H9 (cell line): ENCODE measurements around the gene CFAP77. TPM values are rescaled to one million over a fixed set of nuclear protein-coding genes. Genes with fewer than 3 reads are reported as not detected.

Source experiments
- DNase-seq: peaks from one replicate; pipeline ENCODE4 v3.0.0-alpha.2; 2017
- H2AFZ ChIP-seq: one replicate; pipeline ENCODE4 v1.6.1; 2013; ENCODE audit warnings: mild to moderate bottlenecking, low read length, control low read depth, moderate library complexity
- H2AK5ac ChIP-seq: 2 replicates; pipeline ENCODE4 v1.6.1; 2013; ENCODE audit warnings: low read length, control low read depth, mixed read lengths; ENCODE audit not compliant: insufficient read length
- H2BK120ac ChIP-seq: one replicate; pipeline ENCODE4 v1.6.1; 2013; ENCODE audit warnings: low read depth, mild to moderate bottlenecking, low read length, control low read depth, inconsistent platforms; ENCODE audit not compliant: poor library complexity, severe bottlenecking
- H2BK12ac ChIP-seq: 2 replicates; pipeline ENCODE4 v1.6.1; 2013; ENCODE audit warnings: low read length, control low read depth, mixed read lengths, low read depth; ENCODE audit not compliant: insufficient read length
- H2BK15ac ChIP-seq: 2 replicates; pipeline ENCODE4 v1.6.1; 2013; ENCODE audit warnings: low read depth, low read length, control low read depth
- H2BK20ac ChIP-seq: one replicate; pipeline ENCODE4 v1.6.1; 2013; ENCODE audit warnings: low read depth, mild to moderate bottlenecking, low read length, control low read depth, inconsistent platforms; ENCODE audit not compliant: poor library complexity, severe bottlenecking
- H2BK5ac ChIP-seq: 2 replicates; pipeline ENCODE4 v1.6.1; 2013; ENCODE audit warnings: low read length, control low read depth, mixed read lengths; ENCODE audit not compliant: insufficient read length
- H3K14ac ChIP-seq: 2 replicates; pipeline ENCODE4 v1.6.1; 2013; ENCODE audit warnings: low read length, control low read depth; ENCODE audit not compliant: insufficient read depth
- H3K18ac ChIP-seq: 2 replicates; pipeline ENCODE4 v1.6.1; 2013; ENCODE audit warnings: low read depth, mild to moderate bottlenecking, mixed read lengths, low read length, control low read depth; ENCODE audit not compliant: insufficient read length
- H3K23ac ChIP-seq: 2 replicates; pipeline ENCODE4 v1.6.1; 2013; ENCODE audit warnings: low read length, control low read depth, mixed read lengths, low read depth; ENCODE audit not compliant: insufficient read length
- H3K23me2 ChIP-seq: 2 replicates; pipeline ENCODE4 v1.6.1; 2013; ENCODE audit warnings: low read depth, mild to moderate bottlenecking, mixed read lengths, low read length, control low read depth; ENCODE audit not compliant: insufficient read length, poor library complexity, severe bottlenecking
- H3K27ac ChIP-seq: 2 replicates; pipeline ENCODE4 v1.5.1; 2013; ENCODE audit warnings: low read length, control low read depth, mixed read lengths, low read depth; ENCODE audit not compliant: insufficient read length
- H3K27me3 ChIP-seq: 2 replicates; pipeline ENCODE4 v1.6.1; 2013; ENCODE audit warnings: low read length, control low read depth, inconsistent platforms; ENCODE audit not compliant: insufficient read depth
- H3K4ac ChIP-seq: 2 replicates; pipeline ENCODE4 v1.6.1; 2013; ENCODE audit warnings: low read depth, mild to moderate bottlenecking, control low read depth, inconsistent platforms, low read length, moderate library complexity
- H3K4me1 ChIP-seq: 2 replicates; pipeline ENCODE4 v1.6.1; 2013; ENCODE audit warnings: low read length, control low read depth, inconsistent platforms; ENCODE audit not compliant: insufficient read depth
- H3K4me2 ChIP-seq: 2 replicates; pipeline ENCODE4 v1.6.1; 2013; ENCODE audit warnings: low read length, control low read depth, mixed read lengths; ENCODE audit not compliant: insufficient read length, insufficient read depth
- H3K56ac ChIP-seq: 2 replicates; pipeline ENCODE4 v1.6.1; 2013; ENCODE audit warnings: low read depth, mild to moderate bottlenecking, mixed read lengths, low read length, control low read depth; ENCODE audit not compliant: insufficient read length
- H3K79me1 ChIP-seq: 2 replicates; pipeline ENCODE4 v1.6.1; 2013; ENCODE audit warnings: low read depth, mild to moderate bottlenecking, moderate library complexity, low read length, control low read depth, inconsistent platforms; ENCODE audit not compliant: insufficient read depth, poor library complexity, severe bottlenecking
- H3K79me2 ChIP-seq: 2 replicates; pipeline ENCODE4 v1.6.1; 2013; ENCODE audit warnings: low read length, control low read depth, inconsistent platforms; ENCODE audit not compliant: insufficient read depth
- H3K9ac ChIP-seq: 2 replicates; pipeline ENCODE4 v1.6.1; 2013; ENCODE audit warnings: low read length, control low read depth, mixed read lengths; ENCODE audit not compliant: insufficient read length; ENCODE audit errors: extremely low read depth
- H3K9me3 ChIP-seq: one replicate; pipeline ENCODE4 v1.6.1; 2013; ENCODE audit warnings: low read depth, low read length, inconsistent platforms; ENCODE audit not compliant: control insufficient read depth
- H3T11ph ChIP-seq: one replicate; pipeline ENCODE4 v1.6.1; 2013; ENCODE audit warnings: mild to moderate bottlenecking, low read length, control low read depth, inconsistent platforms
- H4K20me1 ChIP-seq: one replicate; pipeline ENCODE4 v1.6.1; 2013; ENCODE audit not compliant: control insufficient read depth, insufficient read length, insufficient read depth
- H4K5ac ChIP-seq: 2 replicates; pipeline ENCODE4 v1.6.1; 2013; ENCODE audit warnings: low read depth, mild to moderate bottlenecking, mixed read lengths, low read length, control low read depth; ENCODE audit not compliant: insufficient read length
- H4K8ac ChIP-seq: replicated peaks from 2 replicates; pipeline ENCODE4 v1.6.1; 2013; ENCODE audit warnings: low read length, control low read depth, mixed read lengths, low read depth; ENCODE audit not compliant: insufficient read length
- H4K91ac ChIP-seq: 2 replicates; pipeline ENCODE4 v1.6.1; 2013; ENCODE audit warnings: low read depth, mild to moderate bottlenecking, moderate library complexity, mixed read lengths, low read length, control low read depth; ENCODE audit not compliant: insufficient read length
- H3K27ac Mint-ChIP-seq, 3 experiments: 2 replicates in 2 of 3; 3 replicates in 1 of 3; pipeline ENCODE4 v1.8.0; 2020 to 2021; ENCODE audit warnings: mixed read lengths in 3 of 3, mild to moderate bottlenecking in 1 of 3, moderate library complexity in 1 of 3
- H3K27me3 Mint-ChIP-seq: 2 replicates; pipeline ENCODE4 v1.8.0; 2021; ENCODE audit warnings: low read depth, mild to moderate bottlenecking, moderate library complexity, mixed read lengths
- H3K36me3 Mint-ChIP-seq, 3 experiments: 2 replicates in 2 of 3; 3 replicates in 1 of 3; pipeline ENCODE4 v1.8.0; 2020 to 2021; ENCODE audit warnings: low read depth in 3 of 3, mixed read lengths in 3 of 3; ENCODE audit not compliant: insufficient read depth in 1 of 3
- H3K4me1 Mint-ChIP-seq, 2 experiments: 2 replicates each; pipeline ENCODE4 v1.8.0; 2020; ENCODE audit warnings: mixed read lengths in 2 of 2
- H3K4me3 Mint-ChIP-seq, 2 experiments: 2 replicates in 1 of 2; 3 replicates in 1 of 2; pipeline ENCODE4 v1.8.0; 2020 to 2021; ENCODE audit warnings: mild to moderate bottlenecking in 2 of 2, mixed read lengths in 2 of 2, moderate library complexity in 1 of 2
- H3K9me3 Mint-ChIP-seq, 2 experiments: 2 replicates in 1 of 2; 3 replicates in 1 of 2; pipeline ENCODE4 v1.8.0; 2020; ENCODE audit warnings: mild to moderate bottlenecking in 2 of 2, mixed read lengths in 2 of 2, moderate library complexity in 1 of 2
- CTCF ChIP-seq: fragments of 200-600 bp; sonication (generic); conservative IDR thresholded peaks from 3 replicates; pipeline ENCODE4 v1.8.0; 2021; ENCODE audit warnings: antibody characterized with exemption, mild to moderate bottlenecking
- WGBS: extraction: QIAGEN DNeasy Blood & Tissue Kit; methylation state at CpG from one replicate; pipeline ENCODE4 v1.1.7; 2013; ENCODE audit warnings: missing lambda C conversion rate, low lambda C conversion rate, mixed read lengths; ENCODE audit not compliant: insufficient read length; ENCODE audit errors: extremely low coverage; 5-methylcytosine and 5-hydroxymethylcytosine counted together
- total RNA-seq: library from RNA; stranded (reverse); gene quantifications from 2 replicates; pipeline ENCODE4 v1.2.1, GENCODE V29; 2021

Gene CFAP77
- total RNA-seq, 1 experiment from 2014 or later, result 0.72 TPM

GRCh38 chr9:132499251-132499650, 89.2 kb downstream of the CFAP77 start:
- Mint-ChIP-seq H3K4me1 (peaks cover 6 to 19% of the 10 kb centered on the region in 2 experiments), H3K9me3 (peaks cover 5 to 6% of the 10 kb centered on the region in 2 experiments; a peak in 4 of 5 replicates), H3K27me3 (peaks cover 2% of the 10 kb centered on the region), H3K27ac (no peak overlapping the region), H3K4me3 (no peak overlapping the region), H3K36me3 (peaks cover 0 to under 1% (median 0%) of the 10 kb centered on the region in 3 experiments; a peak in 2 of 7 replicates)
- Histone ChIP-seq H3K27ac (no peak overlapping the region), H2AFZ (no peak overlapping the region), H3K23ac (no peak overlapping the region), H3K23me2 (no peaks in the 10 kb centered on the region), H2BK12ac (no peak overlapping the region), H2BK120ac (no peak overlapping the region), H2BK20ac (no peak overlapping the region), H3T11ph (no peak overlapping the region), H3K9ac (no peak overlapping the region), H2AK5ac (no peak overlapping the region), H4K8ac (no peak overlapping the region), H3K4me2 (no peak overlapping the region), H2BK15ac (no peak overlapping the region), H3K79me2 (no peaks in the 10 kb centered on the region), H4K20me1 (no peaks in the 10 kb centered on the region), H4K91ac (no peak overlapping the region), H3K4ac (no peak overlapping the region), H2BK5ac (no peak overlapping the region), H3K14ac (no peak overlapping the region), H4K5ac (no peak overlapping the region), H3K9me3 (no peaks in the 10 kb centered on the region), H3K79me1 (no peaks in the 10 kb centered on the region), H3K56ac (no peak overlapping the region), H3K27me3 (no peaks in the 10 kb centered on the region), H3K4me1 (no peaks in the 10 kb centered on the region), H3K18ac (no peak overlapping the region)
- no peak for TF ChIP-seq CTCF
- WGBS, result no CpG with 5 or more reads among the region's 23 CpGs
- DNase-seq, result no peak
